GM19035 (cell line): ENCODE data around the gene LATS2.
"Not testable (repeated sequence)": the region's sequence is repeated elsewhere in the genome, so short reads cannot be mapped to it uniquely, and the experiment has no call there.

Source experiments
- ATAC-seq: cut with Tn5 transposase; IDR thresholded peaks from one replicate; pipeline ENCODE4 v1.9.1; 2021; ENCODE audit not compliant: unreplicated experiment

Gene LATS2

DNA sequence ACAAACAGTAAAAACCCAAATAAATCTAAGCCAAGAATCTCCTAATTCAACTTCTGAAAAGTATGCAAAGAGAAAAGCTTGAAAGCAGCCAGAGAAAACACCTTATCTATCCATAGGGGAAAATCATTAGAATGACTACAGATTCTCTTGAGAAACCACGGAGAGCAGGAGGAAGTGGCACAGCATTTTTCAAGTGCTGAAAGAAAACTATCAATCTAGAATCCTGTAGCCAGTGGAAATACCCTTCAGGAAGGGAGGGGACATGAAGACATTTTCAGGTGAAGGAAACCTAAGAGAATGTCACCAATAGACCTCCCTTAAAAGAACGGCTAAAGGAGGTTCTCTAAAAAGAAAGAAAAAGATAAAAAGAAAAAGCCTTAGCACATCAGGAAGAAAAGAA lies 92.6 kb downstream of the LATS2 start:
- ATAC-seq, result no peak

DNA sequence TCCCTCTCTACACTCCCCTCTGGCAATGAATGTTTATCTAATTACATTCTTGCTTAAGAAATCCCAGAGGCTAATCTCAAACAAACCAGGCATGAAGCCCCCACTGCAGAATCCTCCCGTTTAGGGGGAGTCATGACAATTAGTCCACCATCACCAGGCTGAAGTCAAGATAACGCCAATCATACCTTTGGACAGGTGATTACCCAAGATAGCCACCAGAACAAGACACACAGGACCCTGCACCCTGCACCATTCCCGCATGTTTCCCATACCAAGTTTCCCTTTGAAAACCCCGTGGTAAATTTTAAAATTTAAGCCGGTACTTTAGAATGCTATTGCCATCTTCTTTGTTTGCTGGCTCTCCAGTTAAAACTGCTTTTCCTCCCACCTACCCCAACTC lies 94.0 kb downstream of the LATS2 start:
- no peak for ATAC-seq

DNA sequence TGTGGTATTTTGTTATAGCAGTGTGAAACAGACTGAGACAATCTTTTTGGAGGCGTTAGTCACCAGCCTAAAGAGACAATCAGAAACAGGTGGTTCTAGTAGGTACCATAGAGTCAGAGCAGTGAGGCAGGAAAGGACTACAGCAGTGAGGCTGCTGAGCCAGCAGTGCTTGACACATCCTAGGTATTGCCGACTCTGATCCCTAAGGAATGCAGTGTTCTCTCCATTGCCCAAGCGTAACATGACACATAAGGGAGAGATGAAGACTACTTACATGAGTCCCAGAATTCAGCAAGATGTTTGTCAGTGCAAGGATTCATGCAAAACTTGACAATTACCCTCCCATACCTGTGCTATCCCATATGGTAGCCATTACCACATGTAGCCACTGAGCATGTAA lies 96.5 kb downstream of the LATS2 start:
- ATAC-seq, result no peak

DNA sequence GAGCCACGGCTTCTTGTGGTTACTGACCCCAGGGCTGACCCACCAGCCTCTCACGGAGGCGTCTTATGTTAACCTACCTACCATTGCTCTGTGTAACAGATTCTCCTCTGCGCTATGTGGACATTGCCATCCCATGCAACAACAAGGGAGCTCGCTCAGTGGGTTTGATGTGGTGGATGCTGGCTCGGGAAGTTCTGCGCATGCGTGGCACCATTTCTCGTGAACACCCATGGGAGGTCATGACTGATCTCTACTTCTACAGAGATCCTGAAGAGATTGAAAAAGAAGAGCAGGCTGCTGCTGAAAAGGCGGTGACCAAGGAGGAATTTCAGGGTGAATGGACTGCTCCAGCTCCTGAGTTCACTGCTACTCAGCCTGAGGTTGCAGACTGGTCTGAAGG lies 99.7 kb downstream of the LATS2 start:
- ATAC-seq, result not testable (repeated sequence)

DNA sequence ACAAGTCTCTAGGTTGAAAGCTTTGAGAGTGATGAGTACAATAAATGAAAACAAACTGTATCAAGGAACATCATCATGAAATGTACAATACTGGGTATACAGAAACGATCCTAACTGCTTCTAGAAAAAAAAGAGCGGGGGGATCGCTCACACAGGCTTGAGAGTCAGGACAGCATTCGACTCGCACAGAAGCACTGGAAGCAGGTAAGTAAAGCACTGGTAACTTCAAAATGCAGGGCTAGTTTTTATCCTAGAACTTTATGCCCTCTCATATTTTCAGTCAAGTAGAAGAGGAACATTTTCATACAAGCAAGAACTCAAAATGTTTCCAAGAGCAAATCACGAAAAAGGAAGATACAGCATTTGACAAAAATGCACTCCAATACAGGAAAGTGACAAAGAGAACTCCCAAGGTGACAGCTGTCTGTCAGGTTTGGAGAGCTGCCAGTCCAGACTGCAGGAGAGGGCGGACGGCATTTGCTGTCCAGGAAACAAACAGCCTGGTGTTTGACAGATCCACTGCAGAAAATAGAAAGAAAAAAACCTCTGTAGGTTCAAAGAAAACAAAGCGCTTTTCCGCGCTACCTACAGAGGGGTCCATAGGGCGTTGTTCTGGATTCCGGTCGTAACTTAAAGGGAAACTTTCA lies 100.6 kb downstream of the LATS2 start:
- no peak for ATAC-seq

DNA sequence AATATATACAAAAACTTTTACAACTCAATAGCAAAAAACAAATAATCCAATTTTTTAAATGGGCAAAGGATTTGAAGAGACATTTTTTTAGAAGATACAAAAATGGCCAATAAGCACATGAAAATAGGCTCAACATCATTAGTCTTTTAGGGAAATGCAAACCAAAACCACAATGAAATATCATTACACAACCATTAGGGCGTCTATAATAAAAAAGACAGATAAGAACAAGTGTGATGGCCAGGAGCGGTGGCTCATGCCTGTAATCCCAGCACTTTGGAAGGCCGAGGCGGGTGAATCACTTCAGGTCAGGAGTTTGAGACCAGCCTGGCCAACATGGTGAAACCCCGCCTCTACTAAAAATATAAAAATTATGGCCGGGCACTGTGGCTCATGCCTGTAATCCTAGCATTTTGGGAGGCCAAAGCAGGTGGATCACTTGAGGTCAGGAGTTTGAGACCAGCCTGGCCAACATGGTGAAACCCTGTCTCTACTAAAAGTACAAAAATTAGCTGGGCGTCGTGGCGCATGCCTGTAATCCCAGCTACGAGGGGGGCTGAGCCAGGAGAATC lies 104.3 kb downstream of the LATS2 start:
- ATAC-seq, result not testable (repeated sequence)

DNA sequence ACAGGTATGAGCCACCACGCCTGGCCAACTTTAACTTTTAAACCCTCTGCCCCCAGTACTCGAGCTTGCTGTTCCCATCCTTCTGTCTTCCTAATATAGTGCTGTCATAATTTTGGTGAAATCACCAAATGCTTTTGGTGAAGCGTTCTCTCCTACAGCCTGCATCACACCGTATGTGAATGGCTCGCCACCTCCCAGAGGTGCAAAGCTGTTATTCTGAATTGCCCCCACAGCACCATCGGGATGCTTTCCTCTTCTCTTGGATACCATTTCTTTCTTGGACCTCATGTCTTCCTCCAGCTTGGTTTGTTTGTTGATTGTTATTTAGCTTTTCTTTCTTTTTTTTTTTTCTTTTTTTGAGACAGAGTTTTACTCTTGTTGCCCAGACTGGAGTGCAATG lies 105.9 kb downstream of the LATS2 start:
- no peak for ATAC-seq

DNA sequence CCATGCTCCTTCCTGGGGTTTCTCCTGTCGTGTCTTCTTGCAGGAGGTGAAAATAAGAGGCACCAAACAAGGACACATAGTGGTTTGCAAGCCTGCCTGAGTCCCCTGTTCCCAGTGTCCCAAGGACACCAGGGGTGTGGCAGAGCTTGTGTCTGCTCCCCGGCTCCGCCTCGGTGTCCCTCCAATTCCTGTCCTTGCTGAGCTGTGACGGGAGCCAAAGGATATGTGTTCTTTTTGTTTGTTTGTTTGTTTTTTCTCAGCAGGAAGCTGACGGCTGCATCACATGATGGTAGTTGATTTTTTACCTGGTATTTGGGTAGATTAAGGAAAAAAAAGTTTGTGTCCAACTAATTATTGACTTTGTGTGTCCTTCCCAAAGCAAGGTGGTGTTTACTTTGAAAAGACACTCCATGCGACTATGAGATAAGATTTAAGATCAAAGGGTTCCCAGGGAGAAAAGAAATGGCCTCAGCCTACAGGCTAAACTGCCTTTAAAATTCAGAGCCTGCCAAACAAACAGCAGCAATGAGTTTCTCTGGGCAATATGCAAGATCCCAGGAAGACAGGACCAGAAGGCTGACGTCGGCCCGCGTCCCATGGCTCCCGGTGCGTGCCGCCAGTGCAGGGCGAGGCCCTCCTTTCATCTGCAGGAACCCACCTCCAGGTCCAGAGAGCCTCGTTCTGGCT lies 108.0 kb downstream of the LATS2 start:
- ATAC-seq, result no peak

DNA sequence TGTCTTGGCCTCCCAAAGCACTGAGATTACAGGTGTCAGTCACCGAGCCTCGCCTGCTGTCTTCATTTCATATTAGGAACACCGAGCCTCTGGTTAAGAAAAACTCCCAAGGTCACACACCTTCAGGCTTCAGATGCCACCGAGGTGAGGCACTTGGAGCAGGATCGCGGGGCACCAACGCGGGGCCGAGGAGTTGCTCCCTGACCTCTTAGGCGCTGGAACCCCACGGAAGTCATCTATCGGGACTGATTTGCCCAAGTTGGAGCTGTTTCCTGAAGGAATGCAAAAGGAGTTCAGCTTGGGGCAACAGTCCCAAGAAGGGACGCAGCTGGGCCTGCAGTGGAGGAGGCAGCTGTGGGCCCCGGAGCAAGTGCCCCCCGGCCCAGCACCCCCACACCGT lies 108.5 kb downstream of the LATS2 start:
- ATAC-seq, result no peak

DNA sequence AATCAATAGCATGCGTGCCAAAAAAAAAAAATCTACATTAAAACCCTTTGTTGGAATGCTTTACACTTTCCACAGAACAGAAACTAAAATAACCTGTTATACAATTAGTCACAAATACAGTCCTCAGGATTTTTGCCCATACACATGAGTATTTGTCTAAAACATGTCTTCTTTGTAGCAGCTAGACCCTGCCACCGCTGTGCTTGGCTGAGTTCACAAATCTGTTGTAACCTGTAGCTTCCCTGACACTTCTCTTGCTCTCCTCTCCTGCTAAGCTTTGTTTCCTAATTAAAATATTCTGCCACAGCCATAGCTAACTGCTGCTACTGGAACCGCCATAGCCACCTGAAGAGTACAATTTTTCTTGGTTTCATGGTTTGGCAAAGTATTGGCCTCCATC lies 113.4 kb downstream of the LATS2 start:
- not testable (repeated sequence) for ATAC-seq

DNA sequence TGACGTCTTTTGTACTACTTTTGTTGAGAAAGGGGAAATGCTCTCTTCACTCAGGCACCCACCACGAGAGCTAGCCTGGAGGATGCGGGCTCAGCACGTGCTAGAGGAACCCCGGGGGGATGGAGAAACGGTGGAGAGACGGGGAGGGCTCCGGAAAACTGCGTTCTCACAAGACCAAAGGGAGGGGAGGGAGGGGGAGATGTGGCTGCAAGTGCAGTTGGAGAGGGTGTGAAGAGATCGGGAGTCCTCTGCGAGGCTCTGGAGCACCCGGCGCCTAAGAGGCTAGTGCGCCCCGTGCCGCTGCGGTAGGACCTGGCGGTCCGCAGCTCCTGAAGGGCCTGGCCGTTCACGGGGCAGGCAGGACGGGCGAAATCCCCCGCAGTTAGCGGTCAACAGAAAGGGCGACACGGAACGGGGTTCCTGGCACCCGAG lies 115.4 kb downstream of the LATS2 start:
- ATAC-seq, result no peak

DNA sequence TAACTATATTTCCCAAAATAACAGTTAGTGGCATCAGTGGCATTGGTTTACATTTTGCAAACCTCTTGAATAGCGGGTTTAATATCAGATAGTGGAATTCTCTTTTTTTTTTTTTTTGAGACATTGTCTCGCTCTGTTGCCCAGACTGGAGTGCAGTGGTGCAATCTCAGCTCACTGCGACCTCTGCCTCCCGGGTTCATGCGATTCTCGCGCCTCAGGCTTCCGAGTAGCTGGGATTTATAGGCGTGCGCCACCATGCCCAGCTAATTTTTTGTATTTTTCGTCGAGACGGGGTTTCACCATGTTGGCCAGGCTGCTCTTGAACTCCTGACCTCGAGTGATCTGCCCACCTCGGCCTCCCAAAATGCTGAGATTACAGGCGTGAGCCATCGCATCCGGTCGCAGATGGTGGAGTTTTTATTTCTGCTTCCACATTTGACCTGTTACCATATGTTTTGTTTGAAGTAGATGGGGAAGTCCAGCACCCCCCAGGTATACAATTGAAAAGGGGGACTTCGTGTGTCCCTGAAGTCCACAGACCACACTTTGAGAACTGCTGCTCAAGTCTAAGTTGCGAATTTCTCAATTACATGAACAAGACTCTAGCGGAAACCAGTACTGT lies 118.3 kb downstream of the LATS2 start:
- ATAC-seq, result no peak

DNA sequence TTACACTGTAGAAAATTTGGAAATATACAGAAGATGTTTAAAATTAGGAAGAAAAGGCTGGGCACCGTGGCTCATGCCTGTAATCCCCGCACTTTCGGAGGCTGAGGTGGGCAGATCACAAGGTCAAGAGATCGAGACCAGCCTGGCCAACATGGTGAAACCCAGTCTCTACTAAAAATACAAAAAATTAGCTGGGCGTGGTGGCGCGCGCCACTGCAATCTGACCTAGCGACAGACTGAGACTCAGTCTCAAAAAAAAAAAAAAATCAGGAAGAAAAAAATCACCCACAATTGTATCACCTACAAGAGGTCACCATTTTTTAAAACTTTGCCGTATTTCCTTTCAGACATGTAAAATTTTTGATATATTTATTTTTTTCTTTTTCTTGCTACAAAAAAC lies 120.9 kb downstream of the LATS2 start:
- not testable (repeated sequence) for ATAC-seq

DNA sequence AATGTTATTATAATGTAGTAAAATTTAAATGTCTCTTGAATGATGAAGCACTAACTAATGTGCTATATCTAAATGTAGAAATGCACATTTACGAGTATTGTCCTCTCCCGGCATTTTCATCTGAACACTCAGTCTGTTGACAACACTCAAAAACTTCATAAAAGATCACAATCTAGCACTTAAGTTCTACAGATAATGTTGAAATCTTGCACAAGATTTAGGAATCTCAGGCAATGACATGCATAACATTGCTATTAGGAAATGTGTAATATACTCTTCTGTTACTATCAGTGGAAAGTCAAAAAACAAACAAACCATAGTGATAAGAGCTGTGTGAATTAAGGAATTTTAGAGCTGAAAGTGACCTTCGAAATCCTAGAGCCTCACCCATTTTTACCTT lies 121.3 kb downstream of the LATS2 start:
- no peak for ATAC-seq

DNA sequence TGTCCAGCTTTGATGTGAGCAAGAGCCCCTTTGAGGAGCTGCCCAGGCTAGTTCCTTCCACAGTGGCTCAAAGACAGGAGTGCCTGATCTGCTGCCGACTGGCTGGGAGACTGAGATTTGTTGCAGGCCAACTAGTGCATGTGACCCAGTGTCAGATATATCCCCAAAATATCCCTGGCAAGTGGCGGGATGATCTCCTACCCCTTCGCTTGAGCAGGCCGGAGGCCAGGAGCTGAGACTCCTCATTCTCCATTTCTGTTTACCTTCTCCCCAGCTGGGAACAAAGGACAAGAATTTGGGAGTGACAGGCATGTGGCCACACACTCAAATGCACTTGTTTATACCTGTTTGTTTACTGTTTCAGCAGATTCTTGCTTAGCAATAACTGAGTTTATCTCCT lies 121.7 kb downstream of the LATS2 start:
- ATAC-seq, result no peak

DNA sequence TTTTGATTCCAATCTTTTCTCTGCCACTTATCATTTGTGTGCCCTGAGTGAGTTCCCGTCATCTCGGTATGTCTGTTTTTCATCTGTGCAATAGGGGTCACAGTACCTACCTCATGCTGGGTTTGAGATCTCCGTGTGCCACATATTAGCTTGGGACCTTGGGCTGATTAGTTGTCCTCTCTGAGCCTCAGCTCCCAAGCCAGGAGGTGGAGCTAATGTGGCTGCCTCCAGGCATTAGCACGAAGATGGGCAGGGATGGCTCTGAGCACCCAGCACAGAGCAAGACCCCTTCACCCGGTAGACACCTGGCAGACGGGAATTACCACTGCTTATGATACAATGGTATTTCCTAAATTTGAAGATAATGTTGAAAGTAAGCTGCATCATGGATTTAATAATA lies 123.1 kb downstream of the LATS2 start:
- no peak for ATAC-seq

DNA sequence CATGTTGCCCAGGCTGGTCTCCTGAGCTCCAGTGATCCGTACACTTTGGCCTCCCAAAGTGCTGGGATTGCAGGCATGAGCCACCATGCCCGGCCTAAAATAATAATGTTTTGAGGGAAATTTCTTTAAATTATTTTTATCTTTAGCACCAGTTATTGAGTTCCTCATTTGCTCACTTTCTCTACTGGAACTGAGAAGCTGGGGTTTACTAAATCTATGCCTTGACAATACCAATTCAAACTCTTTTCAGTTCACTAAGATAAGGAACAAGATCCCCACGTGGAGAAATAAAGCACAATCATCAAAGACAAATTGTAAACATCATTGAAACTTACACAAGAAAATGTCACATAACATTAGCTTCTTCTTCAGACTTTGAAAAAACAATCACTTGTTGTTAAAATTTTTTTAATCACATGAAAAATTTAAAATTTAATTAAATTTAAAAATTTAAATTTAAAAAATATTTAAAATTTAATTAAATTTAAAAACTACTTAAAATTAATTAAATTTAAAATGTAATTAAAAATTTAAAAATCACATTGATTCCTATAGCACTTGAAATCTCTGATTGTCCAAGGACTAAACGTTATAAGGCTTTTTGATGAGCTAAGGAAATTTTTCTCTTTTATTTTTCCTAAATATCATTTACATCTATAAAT lies 133.7 kb downstream of the LATS2 start:
- no peak for ATAC-seq

DNA sequence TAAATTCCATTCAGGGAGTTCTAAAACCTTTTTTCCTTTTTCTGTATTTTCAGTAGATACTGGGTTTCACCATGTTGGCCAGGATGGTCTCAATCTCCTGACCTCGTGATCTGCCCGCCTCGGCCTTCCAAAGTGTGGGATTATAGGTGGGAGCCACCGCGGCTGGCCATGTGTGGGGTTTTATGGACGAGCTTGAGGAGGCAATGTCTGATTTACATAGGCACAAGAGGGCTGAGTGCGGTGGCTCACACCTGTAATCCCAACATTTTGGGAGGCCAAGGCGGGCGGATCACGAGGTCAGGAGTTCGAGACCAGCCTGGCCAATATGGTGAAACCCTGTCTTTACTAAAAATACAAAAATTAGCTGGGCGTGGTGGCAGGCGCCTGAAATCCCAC lies 136.0 kb downstream of the LATS2 start:
- ATAC-seq, result not testable (repeated sequence)

DNA sequence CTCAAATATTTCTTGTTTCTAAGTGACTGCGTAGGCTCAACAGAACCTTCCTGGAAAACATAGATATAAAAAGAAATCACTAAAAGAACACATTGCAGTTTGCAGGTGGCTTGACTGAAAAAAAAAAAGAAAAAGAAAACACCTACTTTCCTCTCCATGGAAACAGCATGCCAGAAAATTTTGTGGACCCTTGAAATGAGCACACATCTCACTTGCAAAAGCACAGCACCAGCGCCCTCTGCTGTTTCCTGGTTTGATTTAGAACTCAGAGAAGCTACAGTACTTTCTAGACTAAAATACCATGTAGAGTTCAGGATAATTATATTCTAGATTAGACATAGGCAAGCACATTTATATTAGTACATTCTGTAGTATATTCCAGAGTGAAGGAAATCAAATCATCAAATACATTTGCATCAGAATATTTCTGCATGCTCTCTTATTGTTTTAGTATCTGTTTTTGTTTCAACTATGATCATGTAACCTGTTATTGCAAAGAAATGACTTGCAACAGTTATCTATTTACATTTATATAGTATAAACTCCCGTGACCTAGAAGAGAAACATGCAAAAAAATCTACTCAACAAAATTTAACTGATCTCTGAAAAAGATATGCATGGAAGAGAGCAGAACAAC lies 136.5 kb downstream of the LATS2 start:
- ATAC-seq, result no peak

DNA sequence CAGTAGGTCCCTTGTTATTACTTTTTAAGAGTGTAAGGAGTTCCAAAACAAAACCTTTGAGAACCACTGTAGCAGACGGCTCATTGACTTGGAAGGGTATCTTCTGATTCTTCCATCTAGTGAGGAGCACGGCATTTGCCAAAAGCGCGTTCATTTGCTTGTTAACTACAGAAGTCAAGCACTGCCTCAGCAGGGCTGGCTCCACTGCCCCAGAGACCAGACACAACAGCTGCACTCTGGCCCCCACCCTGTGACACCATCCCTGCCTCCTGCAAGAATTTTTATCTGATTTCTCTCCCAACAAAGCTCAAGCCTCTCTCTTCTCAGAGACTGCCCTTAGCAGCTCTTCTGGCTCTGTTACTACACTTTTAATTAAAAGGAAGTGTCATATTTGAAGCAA lies 138.1 kb downstream of the LATS2 start:
- ATAC-seq, result no peak
